ENCODE data around the gene OTUD5.

Gene OTUD5

DNA sequence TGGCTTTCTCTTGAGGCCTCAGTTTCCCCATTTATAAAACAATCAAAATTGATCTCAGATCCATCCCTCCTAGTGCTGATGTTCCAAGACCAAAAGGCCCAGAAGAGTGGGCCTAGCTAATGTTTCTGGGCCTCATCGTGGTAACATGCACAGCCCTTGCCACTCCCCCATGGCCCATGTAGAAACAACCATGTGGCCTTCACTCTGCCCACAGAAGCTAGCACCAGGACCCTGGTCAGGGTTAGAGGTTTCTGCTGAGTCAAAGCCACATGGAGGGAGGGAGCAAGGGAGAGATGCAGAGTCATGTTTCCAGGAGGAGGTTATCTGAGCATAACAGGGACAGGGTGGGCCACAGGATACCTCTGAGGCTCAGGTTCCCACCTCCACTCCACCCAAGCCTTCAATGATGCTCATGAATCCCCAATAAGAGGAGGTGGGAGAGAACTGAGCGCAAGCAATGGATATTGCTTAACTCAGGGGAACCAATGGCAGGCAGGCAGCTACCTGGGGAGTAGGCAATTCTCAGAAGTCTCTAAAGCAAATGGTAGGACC is 16.9 kb downstream of the OTUD5 start:
- peaks cover 22% of the 10 kb centered on the region for H3K36me3 ChIP-seq
- H3K4me1 ChIP-seq, result peaks cover 52% of the 10 kb centered on the region
- H3K4me3 ChIP-seq, result no peak overlapping the region
- no peak overlapping the region; the same call in 1 of the 2 replicates for H3K9ac ChIP-seq
- H4K20me1 ChIP-seq, result peaks cover 95% of the 10 kb centered on the region
- 0 out of 2 replicates have a peak overlapping the region, but pooled peaks have one; percentile 13 for H3K27ac ChIP-seq
- no peaks in the 10 kb centered on the region for H3K9me3 ChIP-seq
- H3K4me2 ChIP-seq, result peak overlapping the region; percentile 72
- H3K27me3 ChIP-seq, result peaks cover 63% of the 10 kb centered on the region
- no peak for TF ChIP-seq Cebpa-rat (IDR thresholded peaks at IDR 0.05)

DNA sequence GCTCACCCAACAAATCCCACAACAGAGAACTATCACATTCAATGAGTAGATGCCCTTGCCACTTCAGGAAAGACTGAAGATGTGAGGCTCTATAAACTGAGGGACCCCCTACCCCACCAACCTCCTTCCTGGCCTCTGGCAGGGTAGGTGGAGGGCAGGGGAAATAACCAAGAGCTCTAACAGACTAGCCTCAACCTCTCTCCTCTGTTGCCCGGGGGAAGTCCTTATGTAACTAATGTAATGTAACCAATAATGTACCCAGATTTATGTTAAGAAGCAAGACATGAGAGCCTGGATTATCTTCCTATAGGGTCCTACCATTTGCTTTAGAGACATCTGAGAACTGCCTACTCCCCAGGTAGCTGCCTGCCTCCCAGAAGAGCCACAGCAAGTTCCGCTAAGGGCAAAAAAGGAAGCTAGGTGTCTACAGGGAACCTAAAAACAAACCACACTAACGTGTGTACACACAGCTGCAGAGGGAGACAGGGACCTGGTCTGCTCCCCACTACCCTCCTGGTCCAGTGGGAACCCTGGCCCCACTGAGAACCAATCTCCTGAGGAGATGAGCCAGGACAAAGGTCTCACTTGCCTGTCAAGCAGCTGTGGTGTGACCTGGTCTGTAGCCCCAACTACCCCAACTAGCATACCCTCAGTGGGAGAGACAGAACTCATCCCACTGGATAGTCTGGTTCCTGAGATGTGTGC is 17.7 kb downstream of the OTUD5 start:
- Histone ChIP-seq H3K27ac (0 out of 2 replicates have a peak overlapping the region, but pooled peaks have one; percentile 13), H3K4me1 (peaks cover 52% of the 10 kb centered on the region), H3K9ac (no peak overlapping the region; the same call in 1 of the 2 replicates), H3K4me2 (peak overlapping the region; percentile 72), H4K20me1 (peaks cover 87% of the 10 kb centered on the region), H3K4me3 (no peak overlapping the region), H3K9me3 (no peaks in the 10 kb centered on the region), H3K36me3 (peaks cover 29% of the 10 kb centered on the region), H3K27me3 (peaks cover 63% of the 10 kb centered on the region)
- no peak for TF ChIP-seq Cebpa-rat (IDR thresholded peaks at IDR 0.05)

DNA sequence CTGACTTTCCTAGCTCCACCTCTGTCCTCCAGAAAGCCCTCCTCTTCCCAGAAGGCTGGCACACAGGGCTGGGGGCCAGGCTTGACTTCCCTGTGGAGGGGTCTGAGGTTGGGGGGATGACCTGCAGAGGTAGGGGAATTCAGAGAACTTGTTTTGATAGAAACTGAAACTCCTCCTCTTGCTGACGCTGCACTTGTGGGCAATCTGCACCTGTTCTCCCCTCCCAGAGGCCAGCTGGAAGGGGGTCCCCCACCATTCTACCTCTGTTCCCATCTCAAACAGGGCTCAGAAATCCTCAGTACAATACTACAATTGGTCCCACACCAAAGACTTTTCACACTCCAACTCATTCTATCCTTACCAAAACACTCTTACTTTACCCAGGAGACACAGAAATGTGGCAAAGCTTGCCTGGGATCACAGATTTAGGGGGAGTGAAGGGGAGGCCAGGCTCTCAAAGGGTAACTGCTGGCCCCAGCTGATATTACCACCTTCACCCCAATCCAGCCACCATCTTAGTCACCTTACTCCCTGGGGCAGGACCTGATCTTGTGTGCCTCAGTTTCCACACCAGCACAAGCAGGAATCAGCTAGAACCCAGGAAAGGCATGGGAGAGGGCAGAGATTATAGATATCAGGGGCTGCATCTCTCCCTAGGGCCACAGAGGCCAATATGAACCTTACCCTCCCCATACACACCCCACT is 18.5 kb downstream of the OTUD5 start:
- Histone ChIP-seq H3K27ac (peak overlapping the region; percentile 48), H3K4me1 (peaks cover 52% of the 10 kb centered on the region), H3K4me3 (no peak overlapping the region), H3K9ac (no peak overlapping the region), H3K4me2 (peak overlapping the region; percentile 72), H3K9me3 (no peaks in the 10 kb centered on the region), H3K36me3 (peaks cover 32% of the 10 kb centered on the region), H4K20me1 (peaks cover 79% of the 10 kb centered on the region), H3K27me3 (peaks cover 60% of the 10 kb centered on the region)
- TF ChIP-seq Cebpa-rat (IDR thresholded peaks at IDR 0.05), result no peak

DNA sequence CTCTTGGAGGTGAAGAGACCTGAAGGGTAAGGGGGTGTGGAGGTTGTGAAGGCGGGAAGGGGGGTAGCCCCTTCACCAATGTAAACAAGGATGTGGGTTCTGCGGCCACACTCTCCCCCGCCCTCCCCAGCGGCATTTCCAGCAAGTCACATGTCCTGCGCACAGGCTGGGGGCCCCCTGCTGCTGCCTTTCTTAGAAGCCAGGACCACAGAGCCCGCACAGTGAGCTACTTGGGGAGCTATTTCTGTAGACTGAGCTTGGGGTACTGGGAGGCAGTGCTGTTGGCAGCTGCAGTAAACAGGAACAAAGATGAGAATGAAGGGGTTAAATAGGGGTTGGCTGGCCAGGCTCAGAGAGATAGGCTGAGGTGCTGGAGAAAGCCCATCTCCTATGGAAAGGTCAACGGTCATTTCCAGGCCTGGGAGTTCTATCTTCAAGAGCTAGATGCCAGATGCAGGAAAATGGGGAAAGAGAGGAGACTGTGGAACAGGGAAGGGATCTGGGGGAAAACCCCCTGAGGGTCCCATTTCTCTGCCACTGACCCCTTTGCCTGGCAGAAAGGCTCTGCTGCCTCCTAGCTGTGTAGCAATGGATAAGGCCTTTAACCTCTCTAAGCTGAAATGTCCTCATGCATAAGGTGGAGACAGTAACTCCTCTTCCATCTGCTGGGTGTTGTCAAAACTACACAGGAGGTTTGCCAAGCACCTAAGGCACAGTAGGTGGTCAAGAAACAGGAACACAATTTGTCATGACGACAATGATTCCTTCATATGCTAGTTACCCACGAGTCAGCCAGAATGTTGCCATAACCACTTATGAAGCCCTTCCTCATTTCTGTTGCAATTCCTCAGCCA is 20.1 kb downstream of the OTUD5 start:
- Histone ChIP-seq H3K9ac (peak overlapping the region; percentile 27), H3K4me3 (0 out of 2 replicates have a peak overlapping the region, but pooled peaks have one; percentile 9), H3K27me3 (peaks cover 46% of the 10 kb centered on the region), H3K9me3 (peaks cover 7% of the 10 kb centered on the region; the same call in 1 of the 2 replicates), H3K36me3 (peaks cover 30% of the 10 kb centered on the region), H4K20me1 (peaks cover 63% of the 10 kb centered on the region), H3K4me1 (peaks cover 52% of the 10 kb centered on the region), H3K27ac (peak overlapping the region; percentile 48), H3K4me2 (peak overlapping the region; percentile 72)
- TF ChIP-seq Cebpa-rat (IDR thresholded peaks at IDR 0.05), result no peak

DNA sequence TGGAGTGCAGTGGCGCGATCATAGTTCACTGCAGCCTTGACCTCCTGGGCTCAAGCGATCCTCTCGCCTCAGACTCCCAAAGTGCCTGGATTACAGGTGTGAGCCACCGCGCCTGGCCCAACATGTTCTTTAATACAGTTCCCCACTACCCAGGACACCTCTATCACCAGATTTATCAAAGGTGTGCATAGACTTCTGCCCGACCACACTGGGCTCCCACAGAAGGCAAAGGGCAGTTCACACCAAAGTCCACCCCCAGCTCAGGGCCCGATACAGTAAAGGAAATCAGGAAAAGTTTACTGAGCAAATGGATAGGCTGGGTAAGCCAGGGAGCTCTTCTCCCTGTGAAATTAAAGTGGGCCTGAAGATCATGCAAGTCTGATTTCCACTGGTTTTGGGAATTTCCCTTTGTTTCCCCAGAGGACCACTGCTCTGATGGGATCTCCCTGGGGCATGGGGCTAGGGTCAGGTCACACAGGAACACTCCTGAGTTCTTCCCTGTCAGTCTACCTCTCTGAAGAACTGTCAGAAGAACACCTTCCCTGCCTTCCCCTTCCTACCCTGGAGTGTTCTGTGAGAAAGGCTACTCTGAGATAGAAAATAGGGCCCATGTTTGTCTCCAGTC is 20.9 kb downstream of the OTUD5 start:
- peak overlapping the region; percentile 27; the same call in 1 of the 2 replicates for H3K9ac ChIP-seq
- peaks cover 52% of the 10 kb centered on the region for H3K4me1 ChIP-seq
- peaks cover 56% of the 10 kb centered on the region for H4K20me1 ChIP-seq
- TF ChIP-seq Cebpa-rat (IDR thresholded peaks at IDR 0.05), result no peak
- peak overlapping the region; percentile 72 for H3K4me2 ChIP-seq
- H3K27me3 ChIP-seq, result peaks cover 44% of the 10 kb centered on the region
- H3K36me3 ChIP-seq, result peaks cover 31% of the 10 kb centered on the region
- 0 out of 2 replicates have a peak overlapping the region, but pooled peaks have one; percentile 9 for H3K4me3 ChIP-seq
- peak overlapping the region; percentile 48; the same call in 1 of the 2 replicates for H3K27ac ChIP-seq
- H3K9me3 ChIP-seq, result peaks cover 7% of the 10 kb centered on the region; the same call in 1 of the 2 replicates

DNA sequence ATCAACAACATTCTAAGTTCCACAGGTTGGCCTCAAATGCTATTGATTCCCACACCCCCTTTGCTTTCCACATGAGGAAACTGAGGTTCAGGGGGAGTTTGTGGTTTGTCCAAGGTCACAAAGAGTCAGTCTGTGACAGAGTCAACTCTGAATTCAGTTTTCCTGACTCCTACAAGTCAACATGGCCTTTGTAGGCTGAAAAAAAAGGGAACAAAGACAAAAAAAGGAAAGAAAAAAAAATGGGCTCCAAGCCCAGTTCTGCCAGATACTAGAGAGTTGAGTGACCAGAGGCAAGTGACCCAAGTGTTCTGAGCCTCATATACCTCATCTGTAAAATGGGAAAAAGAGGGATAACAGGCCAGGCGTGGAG is 22.1 kb downstream of the OTUD5 start:
- Histone ChIP-seq H3K27ac (no peak overlapping the region), H4K20me1 (peaks cover 44% of the 10 kb centered on the region)
- no peak for TF ChIP-seq Cebpa-rat (IDR thresholded peaks at IDR 0.05)

DNA sequence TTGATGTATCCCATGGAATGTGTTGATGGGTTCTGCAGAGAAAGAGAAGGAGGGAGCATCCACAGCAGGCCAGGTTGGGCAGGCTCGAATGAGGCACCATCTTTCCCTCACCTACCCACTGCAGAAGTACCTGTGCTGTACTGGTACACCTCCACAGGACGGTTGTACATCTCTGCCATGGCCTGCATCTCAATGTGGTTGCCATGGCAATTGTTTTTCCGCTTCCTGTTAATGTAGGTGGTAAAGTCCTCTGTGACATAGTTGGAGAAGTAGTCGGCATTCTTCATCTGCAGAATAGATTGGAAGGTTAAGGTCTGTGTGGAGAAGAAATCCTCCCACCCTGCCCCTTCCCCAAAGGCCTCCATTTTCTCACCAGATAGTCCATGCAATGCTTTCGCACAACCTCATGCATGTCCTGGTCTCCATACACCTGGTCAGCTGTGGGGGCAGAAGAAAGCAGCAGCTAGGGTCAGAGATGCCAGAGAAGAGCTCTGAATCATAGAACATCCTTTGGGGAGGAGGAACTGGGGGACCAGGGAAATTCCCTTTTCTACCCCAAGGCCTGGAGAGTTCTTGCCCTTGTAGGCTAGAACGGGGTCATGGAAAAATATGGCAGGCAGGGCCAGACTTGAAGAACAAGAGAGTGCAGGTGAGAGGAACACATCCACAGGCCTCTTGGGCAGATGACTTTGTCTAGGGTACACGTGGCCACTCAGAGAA is 22.7 kb downstream of the OTUD5 start:
- Histone ChIP-seq H3K27me3 (peaks cover 31% of the 10 kb centered on the region), H4K20me1 (peaks cover 38% of the 10 kb centered on the region), H3K4me1 (peaks cover 38% of the 10 kb centered on the region), H3K36me3 (peaks cover 49% of the 10 kb centered on the region), H3K4me2 (no peak overlapping the region), H3K9ac (no peak overlapping the region), H3K4me3 (no peak overlapping the region), H3K27ac (no peak overlapping the region), H3K9me3 (peaks cover 7% of the 10 kb centered on the region; the same call in 1 of the 2 replicates)
- no peak for TF ChIP-seq Cebpa-rat (IDR thresholded peaks at IDR 0.05)

More for the DNA sequence above, 22.1 kb downstream of the OTUD5 start:
- Histone ChIP-seq H3K9me3 (peaks cover 7% of the 10 kb centered on the region; the same call in 1 of the 2 replicates), H3K36me3 (peaks cover 44% of the 10 kb centered on the region), H3K27me3 (peaks cover 37% of the 10 kb centered on the region), H3K4me2 (no peak overlapping the region), H3K4me3 (no peak overlapping the region), H3K9ac (no peak overlapping the region), H3K4me1 (peaks cover 44% of the 10 kb centered on the region)

DNA sequence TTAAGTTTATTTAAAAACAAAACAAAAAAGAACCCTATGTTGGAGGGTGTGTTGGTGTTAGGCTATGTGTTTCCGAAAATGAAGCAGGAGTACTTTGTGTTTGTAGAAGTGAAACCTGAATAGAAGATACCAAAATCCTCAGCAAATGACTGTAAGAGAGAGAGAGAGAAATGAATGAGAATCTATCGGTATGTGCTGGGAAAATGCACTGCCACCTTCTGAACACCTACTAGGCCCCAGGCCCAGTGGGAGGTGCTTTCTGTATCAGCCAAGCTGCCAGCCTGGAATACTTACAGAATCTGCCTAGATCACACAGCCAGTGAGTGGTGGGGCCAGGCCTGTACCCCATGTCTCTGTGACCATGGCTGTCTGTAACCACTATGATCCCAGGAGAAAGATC is 23.6 kb downstream of the OTUD5 start:
- Histone ChIP-seq H3K9me3 (peaks cover 7% of the 10 kb centered on the region; the same call in 1 of the 2 replicates), H3K4me1 (peaks cover 28% of the 10 kb centered on the region), H3K9ac (no peak overlapping the region), H3K4me2 (no peak overlapping the region), H4K20me1 (peaks cover 28% of the 10 kb centered on the region), H3K27me3 (peaks cover 23% of the 10 kb centered on the region), H3K36me3 (peaks cover 50% of the 10 kb centered on the region), H3K4me3 (no peak overlapping the region), H3K27ac (no peak overlapping the region)
- no peak for TF ChIP-seq Cebpa-rat (IDR thresholded peaks at IDR 0.05)

Measured in BLaER1 (cell line).